ENCODE results near the gene CD70.
"Not testable (repeated sequence)": the region's sequence is repeated elsewhere in the genome, so short reads cannot be mapped to it uniquely, and the experiment has no call there.

CD70 gene

DNA sequence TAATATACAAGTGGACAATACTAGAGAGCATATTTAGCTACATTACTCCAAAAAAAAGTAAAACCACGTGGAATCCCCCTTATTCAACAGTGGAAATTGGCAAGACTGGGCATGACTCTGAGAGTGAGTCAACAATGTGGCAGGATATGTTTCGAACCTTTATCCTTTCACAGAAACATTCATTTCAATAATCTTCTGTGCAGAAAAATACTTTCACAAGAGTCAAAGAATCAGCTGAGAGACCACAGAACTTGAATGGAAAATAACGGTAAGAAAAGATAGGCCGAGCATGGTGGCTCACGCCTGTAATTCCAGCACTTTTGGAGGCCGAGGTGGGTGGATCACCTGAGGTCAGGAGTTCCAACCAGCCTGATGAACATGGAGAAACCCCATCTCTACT, 25.1 kb upstream of the CD70 start:
- no peak for DNase-seq (ENCODE audit: extremely low read depth, low read depth)

DNA sequence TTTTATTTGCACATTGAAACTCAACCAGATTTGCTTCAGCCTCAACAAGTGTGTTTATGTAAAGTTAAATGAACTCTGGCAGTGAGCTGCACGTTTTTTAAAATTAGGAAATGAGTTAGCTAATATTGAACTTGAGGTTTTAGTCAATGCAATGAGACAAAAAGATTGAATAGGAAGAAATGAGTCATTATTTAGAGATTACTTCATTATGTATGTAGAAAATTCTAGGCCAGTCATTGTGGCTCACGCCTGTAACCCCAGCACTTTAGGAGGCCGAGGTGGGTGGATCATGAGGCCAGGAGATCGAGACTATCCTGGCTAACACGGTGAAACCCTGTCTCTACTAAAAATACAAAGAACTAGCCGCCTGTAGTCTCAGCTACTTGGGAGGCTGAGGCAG, 22.8 kb upstream of the CD70 start:
- peak; percentile 39 for DNase-seq (ENCODE audit: extremely low read depth, low read depth)
- TF ChIP-seq, protein P1, sequence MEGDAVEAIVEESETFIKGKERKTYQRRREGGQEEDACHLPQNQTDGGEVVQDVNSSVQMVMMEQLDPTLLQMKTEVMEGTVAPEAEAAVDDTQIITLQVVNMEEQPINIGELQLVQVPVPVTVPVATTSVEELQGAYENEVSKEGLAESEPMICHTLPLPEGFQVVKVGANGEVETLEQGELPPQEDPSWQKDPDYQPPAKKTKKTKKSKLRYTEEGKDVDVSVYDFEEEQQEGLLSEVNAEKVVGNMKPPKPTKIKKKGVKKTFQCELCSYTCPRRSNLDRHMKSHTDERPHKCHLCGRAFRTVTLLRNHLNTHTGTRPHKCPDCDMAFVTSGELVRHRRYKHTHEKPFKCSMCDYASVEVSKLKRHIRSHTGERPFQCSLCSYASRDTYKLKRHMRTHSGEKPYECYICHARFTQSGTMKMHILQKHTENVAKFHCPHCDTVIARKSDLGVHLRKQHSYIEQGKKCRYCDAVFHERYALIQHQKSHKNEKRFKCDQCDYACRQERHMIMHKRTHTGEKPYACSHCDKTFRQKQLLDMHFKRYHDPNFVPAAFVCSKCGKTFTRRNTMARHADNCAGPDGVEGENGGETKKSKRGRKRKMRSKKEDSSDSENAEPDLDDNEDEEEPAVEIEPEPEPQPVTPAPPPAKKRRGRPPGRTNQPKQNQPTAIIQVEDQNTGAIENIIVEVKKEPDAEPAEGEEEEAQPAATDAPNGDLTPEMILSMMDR (IDR thresholded peaks at IDR 0.05; ENCODE audit: low read depth, low read length): no peak

More for the DNA sequence above, 25.1 kb upstream of the CD70 start:
- TF ChIP-seq, protein P1 (IDR thresholded peaks at IDR 0.05; ENCODE audit: low read depth, low read length): no peak

- TF ChIP-seq, protein P1 (IDR thresholded peaks at IDR 0.05; ENCODE audit: low read depth, low read length): no peak
- DNase-seq (ENCODE audit: extremely low read depth, low read depth): peak; percentile 90
Observed at GRCh38 chr19:6610934-6611852, 20.2 kb upstream of the CD70 start.

DNA sequence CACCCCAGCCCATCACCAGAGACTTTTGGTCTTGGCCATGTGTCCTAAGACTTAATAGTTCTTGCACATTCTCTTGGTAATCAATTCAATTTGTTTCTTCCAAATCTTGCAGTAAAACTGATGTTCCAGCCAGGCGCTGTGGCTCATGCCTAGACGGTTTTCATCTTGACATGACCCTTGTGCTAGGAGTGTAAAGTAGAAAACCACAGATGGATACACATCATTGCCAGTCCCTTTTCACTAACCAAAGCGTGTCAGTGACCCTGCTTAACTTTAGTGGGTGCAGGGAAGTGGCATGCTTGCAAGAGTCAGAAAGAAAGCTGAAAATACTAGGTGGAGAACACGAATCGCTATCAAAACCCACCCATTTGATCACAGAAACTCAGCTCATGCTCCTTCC, 18.0 kb upstream of the CD70 start:
- TF ChIP-seq, protein P1 (IDR thresholded peaks at IDR 0.05; ENCODE audit: low read depth, low read length): no peak
- no peak for DNase-seq (ENCODE audit: extremely low read depth, low read depth)

- not testable (repeated sequence) for DNase-seq (ENCODE audit: extremely low read depth, low read depth)
Observed at GRCh38 chr19:6608146-6608545, 17.2 kb upstream of the CD70 start.

DNA sequence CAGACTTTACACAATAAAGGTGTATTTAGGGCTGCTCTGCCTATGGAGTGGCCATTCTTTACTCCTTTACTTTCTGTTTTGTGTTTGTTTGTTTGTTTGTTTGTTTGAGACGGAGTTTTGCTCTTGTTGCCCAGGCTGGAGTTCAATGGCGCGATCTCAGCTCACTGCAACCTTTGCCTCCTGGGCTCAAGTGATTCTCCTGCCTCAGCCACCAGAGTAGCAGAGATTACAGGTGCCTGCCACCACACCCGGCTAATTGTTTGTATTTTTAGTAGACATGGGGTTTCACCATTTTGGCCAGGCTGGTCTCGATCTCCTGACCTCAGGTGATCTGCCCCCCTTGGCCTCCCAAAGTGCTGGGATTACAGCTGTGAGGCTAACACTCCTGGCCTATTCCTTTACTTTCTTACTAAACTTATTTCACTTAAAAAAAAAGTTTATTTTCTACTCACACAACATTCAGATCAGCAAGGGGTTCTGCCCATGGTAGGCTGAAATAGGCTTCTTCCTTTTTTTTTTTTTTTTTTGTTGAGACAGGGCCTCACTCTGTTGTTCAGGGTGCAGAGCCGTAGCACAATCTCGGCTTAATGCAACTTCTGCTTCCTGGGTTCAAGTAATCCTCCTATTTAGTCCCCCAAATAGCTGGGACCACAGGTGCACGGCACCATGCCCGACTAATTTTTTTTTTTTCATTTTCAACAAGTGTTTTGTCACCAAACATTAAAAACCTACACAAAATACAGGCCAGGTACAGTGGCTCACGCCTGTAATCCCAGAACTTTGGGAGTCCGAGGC, 15.5 kb upstream of the CD70 start:
- DNase-seq (ENCODE audit: extremely low read depth, low read depth): not testable (repeated sequence)

GRCh38 chr19:6604906-6605305, 14.0 kb upstream of the CD70 start:
- DNase-seq (ENCODE audit: extremely low read depth, low read depth): no peak
- TF ChIP-seq, protein P1 (IDR thresholded peaks at IDR 0.05; ENCODE audit: low read depth, low read length): no peak

GRCh38 chr19:6602729-6603114, 11.8 kb upstream of the CD70 start:
- DNase-seq (ENCODE audit: extremely low read depth, low read depth): no peak
- TF ChIP-seq, protein P1 (IDR thresholded peaks at IDR 0.05; ENCODE audit: low read depth, low read length): no peak

DNA sequence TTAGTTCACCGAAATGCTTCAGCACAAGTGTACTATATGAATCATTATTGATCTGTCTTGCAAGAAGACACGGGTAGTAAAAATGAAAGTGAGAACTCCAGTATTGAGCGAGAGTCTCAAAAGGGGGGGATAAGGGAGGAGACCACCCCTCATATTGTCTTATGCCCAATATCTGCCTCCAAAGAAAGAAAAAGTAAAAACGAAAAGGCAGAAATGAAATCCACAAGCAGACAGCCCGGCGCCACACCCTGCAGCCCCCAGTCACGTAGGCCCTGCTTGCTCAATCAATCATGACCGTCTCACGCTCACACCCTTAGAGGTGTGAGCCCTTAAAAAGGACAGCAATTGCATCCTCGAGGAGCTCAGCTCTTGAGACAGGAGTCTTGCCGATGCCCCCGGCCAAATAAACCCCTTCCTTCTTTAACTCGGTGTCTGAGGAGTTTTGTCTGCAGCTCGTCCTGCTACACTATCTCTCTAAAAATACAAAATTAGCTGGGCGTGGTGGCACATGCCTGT, 10.6 kb upstream of the CD70 start:
- DNase-seq (ENCODE audit: extremely low read depth, low read depth): not testable (repeated sequence)

GRCh38 chr19:6600951-6601536, 10.1 kb upstream of the CD70 start:
- DNase-seq (ENCODE audit: extremely low read depth, low read depth): not testable (repeated sequence)

Measured in AG09319 (cell line).